GM12864 (cell line): ENCODE results near the gene NACC2.

Source experiments
- DNase-seq: peaks from one replicate; pipeline ENCODE4 v3.0.0-alpha.2; 2011; ENCODE audit warnings: low read depth
- H3K4me3 ChIP-seq: 2 replicates; pipeline ENCODE4 v1.5.1; 2011; ENCODE audit warnings: mild to moderate bottlenecking, low read depth, low read length, control low read depth
- CTCF ChIP-seq: IDR thresholded peaks from 2 replicates; pipeline ENCODE4 v1.5.1; 2011; ENCODE audit warnings: low read depth, mild to moderate bottlenecking, moderate library complexity, low read length, control low read depth, inconsistent platforms; ENCODE audit errors: missing control alignments

Gene NACC2

GRCh38 chr9:136026266-136026942 lies 68.7 kb downstream of the NACC2 start:
- TF ChIP-seq CTCF, result no peak
- no peak overlapping the region for H3K4me3 ChIP-seq
- no peak for DNase-seq

- TF ChIP-seq CTCF, result no peak
- DNase-seq, result no peak
- H3K4me3 ChIP-seq, result no peak overlapping the region
These were observed 69.6 kb downstream of the NACC2 start for GRCh38 chr9:136025481-136025880.

GRCh38 chr9:136024696-136025316 lies 70.3 kb downstream of the NACC2 start:
- H3K4me3 ChIP-seq, result no peak overlapping the region
- DNase-seq, result no peak
- TF ChIP-seq CTCF, result no peak

GRCh38 chr9:136024286-136024685 lies 70.8 kb downstream of the NACC2 start:
- TF ChIP-seq CTCF, result no peak
- DNase-seq, result no peak
- no peak overlapping the region for H3K4me3 ChIP-seq

- no peak for DNase-seq
- TF ChIP-seq CTCF, result no peak
- no peak overlapping the region for H3K4me3 ChIP-seq
These were observed 71.5 kb downstream of the NACC2 start for GRCh38 chr9:136023410-136024225.

- H3K4me3 ChIP-seq, result no peak overlapping the region
- no peak for DNase-seq
- no peak for TF ChIP-seq CTCF
These were observed 72.2 kb downstream of the NACC2 start for GRCh38 chr9:136022731-136023409.
